IMR-90 (cell line): Measurements from ENCODE around the gene GSTA1.
"Not testable (repeated sequence)": the region's sequence is repeated elsewhere in the genome, so short reads cannot be mapped to it uniquely, and the experiment has no call there.

Source experiments
- BHLHE40 ChIP-seq: fragments of 150-350 bp; IDR thresholded peaks from 2 replicates; pipeline ENCODE4 v1.6.1; 2016; ENCODE audit warnings: mild to moderate bottlenecking, low read depth, low read length
- CEBPB ChIP-seq: IDR thresholded peaks from 2 replicates; pipeline ENCODE4 v1.6.1; 2012; ENCODE audit warnings: low read depth, low read length, improper control_type of control experiment
- CHD1 ChIP-seq: IDR thresholded peaks from 2 replicates; pipeline ENCODE4 v1.6.1; 2012; ENCODE audit warnings: low read depth, low read length, improper control_type of control experiment
- CTCF ChIP-seq: conservative IDR thresholded peaks from 2 replicates; pipeline ENCODE4 v1.5.1; 2012; ENCODE audit warnings: mild to moderate bottlenecking, low read depth, low read length, improper control_type of control experiment
- FOS ChIP-seq: fragments of 150-350 bp; IDR thresholded peaks from 2 replicates; pipeline ENCODE4 v1.6.1; 2016; ENCODE audit warnings: low read depth, low read length
- MAFK ChIP-seq: IDR thresholded peaks from 2 replicates; pipeline ENCODE4 v1.6.1; 2012; ENCODE audit warnings: low read depth, low read length, improper control_type of control experiment
- MXI1 ChIP-seq: IDR thresholded peaks from 2 replicates; pipeline ENCODE4 v1.6.1; 2012; ENCODE audit warnings: low read depth, mild to moderate bottlenecking, low read length, moderate library complexity, borderline replicate concordance
- POLR2A ChIP-seq: IDR thresholded peaks from 2 replicates; pipeline ENCODE4 v1.6.1; 2012; ENCODE audit warnings: mild to moderate bottlenecking, low read depth, low read length
- RAD21 ChIP-seq: IDR thresholded peaks from 2 replicates; pipeline ENCODE4 v1.6.1; 2012; ENCODE audit warnings: low read length, improper control_type of control experiment
- RCOR1 ChIP-seq: IDR thresholded peaks from 2 replicates; pipeline ENCODE4 v1.6.1; 2012; ENCODE audit warnings: mild to moderate bottlenecking, low read length, improper control_type of control experiment; ENCODE audit not compliant: insufficient replicate concordance
- RFX5 ChIP-seq: IDR thresholded peaks from 2 replicates; pipeline ENCODE4 v1.8.0; 2012; ENCODE audit warnings: low read depth, mild to moderate bottlenecking, low read length, moderate library complexity
- SMC3 ChIP-seq: fragments of 150-350 bp; IDR thresholded peaks from 2 replicates; pipeline ENCODE4 v1.6.1; 2016; ENCODE audit warnings: low read depth, mild to moderate bottlenecking, antibody characterized with exemption, low read length, moderate library complexity
- TF ChIP-seq, protein P1 (sequence below): fragments of 150-350 bp; IDR thresholded peaks from 2 replicates; pipeline ENCODE4 v1.6.1; 2017; ENCODE audit warnings: mild to moderate bottlenecking, antibody characterized with exemption, low read length, low read depth

GRCh38 chr6:52767658-52768057 lies 36.0 kb downstream of the GSTA1 start:
- not testable (repeated sequence) for TF ChIP-seq CTCF, RFX5, MXI1, MAFK, POLR2A, CHD1, RAD21, RCOR1, CEBPB, FOS, SMC3, BHLHE40
- TF ChIP-seq, protein P1, sequence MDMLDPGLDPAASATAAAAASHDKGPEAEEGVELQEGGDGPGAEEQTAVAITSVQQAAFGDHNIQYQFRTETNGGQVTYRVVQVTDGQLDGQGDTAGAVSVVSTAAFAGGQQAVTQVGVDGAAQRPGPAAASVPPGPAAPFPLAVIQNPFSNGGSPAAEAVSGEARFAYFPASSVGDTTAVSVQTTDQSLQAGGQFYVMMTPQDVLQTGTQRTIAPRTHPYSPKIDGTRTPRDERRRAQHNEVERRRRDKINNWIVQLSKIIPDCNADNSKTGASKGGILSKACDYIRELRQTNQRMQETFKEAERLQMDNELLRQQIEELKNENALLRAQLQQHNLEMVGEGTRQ, result not testable (repeated sequence)
